OCI-LY7 (cell line): ENCODE measurements around the gene TMPRSS15. TPM values are rescaled to one million over a fixed set of nuclear protein-coding genes. Genes with fewer than 3 reads are reported as not detected.

Experiments
- BruUV-seq: library from RNA; stranded (reverse); fragments of 400-500 nt; replicated peaks from 2 replicates; lab custom pipeline; 2021; lab: Mats Ljungman, UMichigan
- CTCF ChIA-PET: fragments of 300-600 bp; sonication (Branson Sonifier 250); formaldehyde crosslinking; loops from one replicate; lab custom pipeline; 2022; ENCODE audit warnings: antibody characterized with exemption; ENCODE audit not compliant: unreplicated experiment; lab: Charles Lee
- POLR2A ChIA-PET: fragments of 300-600 bp; sonication (Branson Sonifier 250); formaldehyde crosslinking; loops from one replicate; lab custom pipeline; 2022; ENCODE audit warnings: antibody characterized with exemption; lab: Charles Lee
- DNase-seq: peaks from one replicate; pipeline ENCODE4 v3.0.0-alpha.2; 2015; ENCODE audit warnings: low spot score
- H2AFZ ChIP-seq: fragments of 200-600 bp; sonication (generic), shearing (Covaris generic); 2 replicates; pipeline ENCODE4 v1.6.1; 2014; ENCODE audit warnings: mild to moderate bottlenecking, antibody characterized with exemption, low read length, moderate library complexity
- H3K27ac ChIP-seq: fragments of 200-600 bp; sonication (generic); 2 replicates; pipeline ENCODE4 v1.5.1; 2014; ENCODE audit warnings: mixed run types, low read depth, mild to moderate bottlenecking, moderate library complexity, low read length, inconsistent platforms; ENCODE audit not compliant: poor library complexity, severe bottlenecking
- H3K36me3 ChIP-seq: fragments of 200-600 bp; sonication (generic); 2 replicates; pipeline ENCODE4 v1.6.1; 2014; ENCODE audit warnings: mild to moderate bottlenecking, antibody characterized with exemption, low read length, moderate library complexity, mixed read lengths; ENCODE audit not compliant: insufficient read depth
- H3K4me1 ChIP-seq: fragments of 200-600 bp; sonication (generic); 2 replicates; pipeline ENCODE4 v1.5.1; 2014; ENCODE audit warnings: mild to moderate bottlenecking, low read length; ENCODE audit not compliant: insufficient read depth, poor library complexity, severe bottlenecking
- H3K4me2 ChIP-seq: fragments of 200-600 bp; sonication (generic); 2 replicates; pipeline ENCODE4 v1.6.1; 2014; ENCODE audit warnings: mild to moderate bottlenecking, low read length
- H3K4me3 ChIP-seq: fragments of 200-600 bp; sonication (generic); 2 replicates; pipeline ENCODE4 v1.5.1; 2014; ENCODE audit warnings: mild to moderate bottlenecking, low read depth, low read length; ENCODE audit not compliant: poor library complexity, severe bottlenecking
- H3K79me2 ChIP-seq: fragments of 200-600 bp; sonication (generic); 2 replicates; pipeline ENCODE4 v1.6.1; 2016; ENCODE audit warnings: low read depth, mild to moderate bottlenecking, low read length, moderate library complexity, mixed read lengths; ENCODE audit not compliant: insufficient read depth
- H3K9me2 ChIP-seq: fragments of 200-600 bp; sonication (generic); 2 replicates; pipeline ENCODE4 v1.6.1; 2016; ENCODE audit warnings: mild to moderate bottlenecking, low read length, mixed read lengths; ENCODE audit not compliant: insufficient read depth
- H3K9me3 ChIP-seq: fragments of 200-600 bp; sonication (generic); 2 replicates; pipeline ENCODE4 v1.6.1; 2014; ENCODE audit warnings: mild to moderate bottlenecking, mixed run types, low read length, mixed read lengths
- H4K20me1 ChIP-seq: fragments of 200-600 bp; sonication (generic); 2 replicates; pipeline ENCODE4 v1.6.1; 2014; ENCODE audit warnings: mild to moderate bottlenecking, antibody characterized with exemption, low read length, moderate library complexity, mixed read lengths; ENCODE audit not compliant: insufficient read depth
- EZH2phosphoT487 ChIP-seq: fragments of 200-600 bp; sonication (generic); IDR thresholded peaks from 2 replicates; pipeline ENCODE4 v1.6.1; 2018; ENCODE audit warnings: low read depth, borderline replicate concordance, mild to moderate bottlenecking, mixed run types, antibody characterized with exemption, low read length, moderate library complexity, mixed read lengths
- intact Hi-C: fragments of 100-400 bp; cut with micrococcal nuclease; formaldehyde crosslinking; loops from one replicate; pipeline ENCODE4 v1.10.0; 2022; ENCODE audit not compliant: unreplicated experiment
- total RNA-seq, 2 experiments: library from RNA; depleted of rRNA in 1 of 2; stranded (reverse); fragments of >200 nt in 1 of 2; shearing (Covaris generic) in 1 of 2; gene quantifications; 2 replicates each; pipeline ENCODE4 v1.2.3, GENCODE V29; 2014 to 2022
- TF ChIP-seq, protein P1 (sequence below): fragments of 200-600 bp; sonication (generic); conservative IDR thresholded peaks from 2 replicates; pipeline ENCODE4 v1.5.1; 2014; ENCODE audit warnings: mild to moderate bottlenecking, antibody characterized with exemption, low read length, moderate library complexity, mixed read lengths

Gene TMPRSS15
- total RNA-seq, 2 experiments from 2014 or later = 0.03 to 0.13 TPM

- no peaks in the 10 kb centered on the region for H3K9me2 ChIP-seq
- no peaks in the 10 kb centered on the region for H3K79me2 ChIP-seq
- ChIA-PET POLR2A (interaction anchor here (0.7 to 3.8 kb wide), 13 partner anchors 9 to 47 kb away, joined by 3 to 19 read pairs (median 4); no protein-coding TSS in a partner anchor), CTCF (interaction anchor here (0.5 kb wide), 1 partner anchor 34 kb away, joined by 4 read pairs; no protein-coding TSS in a partner anchor)
- peak overlapping the region; percentile 69 for H3K4me2 ChIP-seq
- intact Hi-C loops = loop anchor here (1.0 to 5.0 kb wide), 3 partner anchors 18 to 60 kb away; no protein-coding TSS in a partner anchor
- H3K27ac ChIP-seq = peak overlapping the region; percentile 85
- H3K36me3 ChIP-seq = peaks cover 17% of the 10 kb centered on the region; the same call in 1 of the 2 replicates
- peaks cover 19% of the 10 kb centered on the region for H3K4me1 ChIP-seq
- H3K4me3 ChIP-seq = peak overlapping the region; percentile 45
- peak; percentile 41 for DNase-seq
- peak overlapping the region; percentile 45; the same call in 1 of the 2 replicates for H2AFZ ChIP-seq
- H4K20me1 ChIP-seq = no peaks in the 10 kb centered on the region
- peaks cover 32% of the 10 kb centered on the region for H3K9me3 ChIP-seq
- no TSS peak for BruUV-seq
- no peak for TF ChIP-seq EZH2phosphoT487
Measured at GRCh38 chr21:18443085-18443484, 39.5 kb upstream of the TMPRSS15 start.

- intact Hi-C loops = no loop called here
- POLR2A ChIA-PET = interaction anchor here (0.6 to 2.8 kb wide), 5 partner anchors 12 to 22 kb away, joined by 3 to 19 read pairs (median 5); no protein-coding TSS in a partner anchor
Measured at GRCh38 chr21:18430341-18430740, 26.8 kb upstream of the TMPRSS15 start.

DNA sequence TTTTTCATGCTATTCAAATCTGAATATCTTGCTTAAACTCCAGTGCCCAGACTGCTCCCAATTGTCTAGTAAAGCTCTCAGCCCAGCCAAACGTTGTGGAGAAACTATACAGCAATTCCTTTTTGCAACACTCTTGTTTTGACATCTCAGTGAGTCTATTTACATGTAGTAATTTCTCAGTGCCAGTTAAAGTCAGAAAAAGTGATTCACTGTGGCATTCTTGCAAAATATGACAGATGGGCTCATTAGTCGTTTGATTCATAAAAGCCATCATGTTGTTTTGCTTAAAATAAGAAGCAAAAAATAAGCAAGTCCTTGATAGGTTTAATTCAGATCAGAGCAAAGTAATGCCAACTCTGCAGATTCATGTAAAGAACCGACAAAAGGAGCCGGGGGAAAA is 20.7 kb upstream of the TMPRSS15 start:
- H3K4me2 ChIP-seq = no peak overlapping the region
- no peaks in the 10 kb centered on the region for H3K9me2 ChIP-seq
- no peak for DNase-seq
- POLR2A ChIA-PET = interaction anchor here (1.0 to 1.4 kb wide), 6 partner anchors 9 to 44 kb away, joined by 3 to 5 read pairs (median 3); no protein-coding TSS in a partner anchor
- no peaks in the 10 kb centered on the region for H3K79me2 ChIP-seq
- H3K4me3 ChIP-seq = no peak overlapping the region
- H3K4me1 ChIP-seq = peaks cover 10% of the 10 kb centered on the region
- no peaks in the 10 kb centered on the region for H3K9me3 ChIP-seq
- H4K20me1 ChIP-seq = no peaks in the 10 kb centered on the region
- intact Hi-C loops = no loop called here
- TF ChIP-seq EZH2phosphoT487 = no peak
- TF ChIP-seq, protein P1, sequence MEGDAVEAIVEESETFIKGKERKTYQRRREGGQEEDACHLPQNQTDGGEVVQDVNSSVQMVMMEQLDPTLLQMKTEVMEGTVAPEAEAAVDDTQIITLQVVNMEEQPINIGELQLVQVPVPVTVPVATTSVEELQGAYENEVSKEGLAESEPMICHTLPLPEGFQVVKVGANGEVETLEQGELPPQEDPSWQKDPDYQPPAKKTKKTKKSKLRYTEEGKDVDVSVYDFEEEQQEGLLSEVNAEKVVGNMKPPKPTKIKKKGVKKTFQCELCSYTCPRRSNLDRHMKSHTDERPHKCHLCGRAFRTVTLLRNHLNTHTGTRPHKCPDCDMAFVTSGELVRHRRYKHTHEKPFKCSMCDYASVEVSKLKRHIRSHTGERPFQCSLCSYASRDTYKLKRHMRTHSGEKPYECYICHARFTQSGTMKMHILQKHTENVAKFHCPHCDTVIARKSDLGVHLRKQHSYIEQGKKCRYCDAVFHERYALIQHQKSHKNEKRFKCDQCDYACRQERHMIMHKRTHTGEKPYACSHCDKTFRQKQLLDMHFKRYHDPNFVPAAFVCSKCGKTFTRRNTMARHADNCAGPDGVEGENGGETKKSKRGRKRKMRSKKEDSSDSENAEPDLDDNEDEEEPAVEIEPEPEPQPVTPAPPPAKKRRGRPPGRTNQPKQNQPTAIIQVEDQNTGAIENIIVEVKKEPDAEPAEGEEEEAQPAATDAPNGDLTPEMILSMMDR = no peak
- CTCF ChIA-PET = interaction anchor here (0.7 kb wide), 1 partner anchor 52 kb away, joined by 4 read pairs; no protein-coding TSS in a partner anchor
- H3K27ac ChIP-seq = no peak overlapping the region
- no peaks in the 10 kb centered on the region; the same call in 1 of the 2 replicates for H3K36me3 ChIP-seq
- H2AFZ ChIP-seq = peak overlapping the region; percentile 36; the same call in 1 of the 2 replicates
- BruUV-seq = no TSS peak

More at GRCh38 chr21:18430341-18430740, 26.8 kb upstream of the TMPRSS15 start:
- Histone ChIP-seq H3K4me3 (no peak overlapping the region), H3K9me2 (no peaks in the 10 kb centered on the region), H3K4me1 (no peaks in the 10 kb centered on the region), H4K20me1 (no peaks in the 10 kb centered on the region), H3K36me3 (no peaks in the 10 kb centered on the region; the same call in 1 of the 2 replicates), H3K27ac (no peak overlapping the region), H2AFZ (no peak overlapping the region), H3K79me2 (no peaks in the 10 kb centered on the region), H3K4me2 (no peak overlapping the region), H3K9me3 (0 out of 2 replicates have a peak, but pooled peaks cover 4% of the 10 kb centered on the region)
- BruUV-seq = no TSS peak
- CTCF ChIA-PET = no interaction called here
- DNase-seq = no peak
- TF ChIP-seq, protein P1 = no peak
- TF ChIP-seq EZH2phosphoT487 = no peak
